GM12872 (cell line): ENCODE data around the gene UBE3C.

ENCODE experiments used
- TF ChIP-seq, protein P1 (sequence below): IDR thresholded peaks from 3 replicates; pipeline ENCODE4 v1.5.1; 2011; ENCODE audit warnings: low read depth, mild to moderate bottlenecking, low read length, moderate library complexity; ENCODE audit not compliant: insufficient read depth

Gene UBE3C

DNA sequence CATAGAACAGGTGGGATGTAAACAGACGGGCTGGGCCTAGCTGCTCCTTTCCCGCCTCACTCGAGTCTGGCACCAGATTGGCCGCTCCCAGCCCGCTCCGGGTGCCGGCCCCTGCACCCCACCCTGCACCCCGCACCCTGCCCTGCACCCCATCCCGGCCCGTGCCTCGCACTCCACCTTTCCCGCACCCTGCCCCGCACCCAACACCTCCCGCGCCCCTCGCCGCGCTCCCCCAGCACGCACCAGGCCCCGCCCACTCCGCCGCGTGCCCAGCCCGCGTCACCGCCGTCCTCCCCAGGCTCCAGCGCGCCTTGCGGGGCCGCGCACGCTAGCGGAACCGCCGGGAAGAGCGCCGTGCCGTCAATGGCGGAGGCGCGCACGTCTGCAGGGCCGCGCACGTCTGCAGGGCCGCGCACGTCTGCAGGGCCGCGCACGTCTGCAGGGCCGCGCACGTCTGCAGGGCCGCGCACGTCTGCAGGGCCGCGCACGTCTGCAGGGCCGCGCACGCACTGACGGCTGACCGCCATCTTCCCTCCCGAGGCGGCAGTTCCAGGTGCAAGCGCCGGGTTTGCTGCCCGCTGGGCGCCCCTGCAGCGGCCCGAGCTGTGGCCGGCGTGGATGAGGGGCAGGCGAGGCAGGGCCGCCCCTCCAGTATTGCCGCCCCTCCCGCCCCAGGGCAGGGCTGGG, at the start of gene UBE3C:
Gene UBE3C, plus strand, starts transcription at position 503 of the 687 bp plus-strand sequence. CDS start 347 bp downstream, outside the sequence.
- TF ChIP-seq, protein P1, sequence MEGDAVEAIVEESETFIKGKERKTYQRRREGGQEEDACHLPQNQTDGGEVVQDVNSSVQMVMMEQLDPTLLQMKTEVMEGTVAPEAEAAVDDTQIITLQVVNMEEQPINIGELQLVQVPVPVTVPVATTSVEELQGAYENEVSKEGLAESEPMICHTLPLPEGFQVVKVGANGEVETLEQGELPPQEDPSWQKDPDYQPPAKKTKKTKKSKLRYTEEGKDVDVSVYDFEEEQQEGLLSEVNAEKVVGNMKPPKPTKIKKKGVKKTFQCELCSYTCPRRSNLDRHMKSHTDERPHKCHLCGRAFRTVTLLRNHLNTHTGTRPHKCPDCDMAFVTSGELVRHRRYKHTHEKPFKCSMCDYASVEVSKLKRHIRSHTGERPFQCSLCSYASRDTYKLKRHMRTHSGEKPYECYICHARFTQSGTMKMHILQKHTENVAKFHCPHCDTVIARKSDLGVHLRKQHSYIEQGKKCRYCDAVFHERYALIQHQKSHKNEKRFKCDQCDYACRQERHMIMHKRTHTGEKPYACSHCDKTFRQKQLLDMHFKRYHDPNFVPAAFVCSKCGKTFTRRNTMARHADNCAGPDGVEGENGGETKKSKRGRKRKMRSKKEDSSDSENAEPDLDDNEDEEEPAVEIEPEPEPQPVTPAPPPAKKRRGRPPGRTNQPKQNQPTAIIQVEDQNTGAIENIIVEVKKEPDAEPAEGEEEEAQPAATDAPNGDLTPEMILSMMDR, result no peak

DNA sequence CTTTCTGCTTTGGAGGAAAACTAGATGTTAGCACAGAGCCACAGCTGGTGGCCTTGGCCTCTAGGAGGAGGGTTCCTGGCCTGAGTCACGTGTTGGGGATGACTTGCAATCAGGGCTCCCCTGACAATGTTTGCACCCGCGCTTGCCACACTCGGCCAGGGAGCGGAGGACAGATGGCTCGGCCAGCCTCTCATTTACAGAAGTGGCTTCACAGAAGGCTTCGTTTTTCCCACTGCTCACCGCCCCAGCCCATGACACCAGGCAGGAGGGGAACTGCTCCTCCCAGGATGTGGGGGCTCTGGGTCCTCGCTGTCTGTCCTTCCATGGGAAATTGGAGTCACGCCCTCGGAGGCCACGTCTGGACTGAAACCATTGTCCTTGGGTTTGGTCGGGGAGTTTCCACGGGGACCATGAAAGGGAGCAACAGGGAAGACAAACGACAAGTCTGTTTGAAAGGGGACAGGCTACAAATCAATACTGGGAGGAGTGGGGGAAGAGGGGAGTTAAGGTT, 49.6 kb upstream of the UBE3C start:
- TF ChIP-seq, protein P1, result no peak

DNA sequence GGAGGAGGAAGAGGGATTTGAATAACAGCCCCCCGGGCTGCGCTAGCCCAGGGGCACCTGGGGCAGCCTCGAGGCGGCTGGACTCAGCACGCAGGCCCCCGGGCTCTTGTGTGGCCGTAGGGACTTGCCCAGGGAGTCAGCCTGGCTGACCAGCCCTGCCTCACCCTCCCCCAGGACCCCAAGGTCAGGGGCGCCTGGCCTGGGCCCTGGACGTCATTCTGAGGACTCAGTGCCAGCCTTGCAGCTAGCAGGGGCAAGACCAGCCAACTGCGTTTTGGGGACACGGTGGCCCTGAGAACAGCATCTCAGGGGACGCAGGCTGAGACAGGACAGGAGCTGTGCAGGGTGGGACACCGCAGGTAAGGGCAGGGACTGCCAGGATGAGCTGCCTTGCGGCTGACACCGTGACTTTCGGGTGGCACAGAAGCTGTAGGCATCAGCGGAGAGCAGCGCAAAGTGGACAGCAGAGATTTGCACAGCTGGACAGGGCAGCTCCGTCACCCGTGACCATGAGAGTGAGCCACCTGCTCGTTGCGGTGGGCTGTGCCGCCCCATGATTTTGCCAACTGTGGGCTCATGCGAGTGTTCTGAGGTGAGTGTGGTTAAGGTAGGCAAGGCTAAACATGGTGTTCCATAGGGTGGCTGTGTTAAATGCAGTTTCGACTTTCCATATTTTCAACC, 48.1 kb upstream of the UBE3C start:
- TF ChIP-seq, protein P1, result no peak

DNA sequence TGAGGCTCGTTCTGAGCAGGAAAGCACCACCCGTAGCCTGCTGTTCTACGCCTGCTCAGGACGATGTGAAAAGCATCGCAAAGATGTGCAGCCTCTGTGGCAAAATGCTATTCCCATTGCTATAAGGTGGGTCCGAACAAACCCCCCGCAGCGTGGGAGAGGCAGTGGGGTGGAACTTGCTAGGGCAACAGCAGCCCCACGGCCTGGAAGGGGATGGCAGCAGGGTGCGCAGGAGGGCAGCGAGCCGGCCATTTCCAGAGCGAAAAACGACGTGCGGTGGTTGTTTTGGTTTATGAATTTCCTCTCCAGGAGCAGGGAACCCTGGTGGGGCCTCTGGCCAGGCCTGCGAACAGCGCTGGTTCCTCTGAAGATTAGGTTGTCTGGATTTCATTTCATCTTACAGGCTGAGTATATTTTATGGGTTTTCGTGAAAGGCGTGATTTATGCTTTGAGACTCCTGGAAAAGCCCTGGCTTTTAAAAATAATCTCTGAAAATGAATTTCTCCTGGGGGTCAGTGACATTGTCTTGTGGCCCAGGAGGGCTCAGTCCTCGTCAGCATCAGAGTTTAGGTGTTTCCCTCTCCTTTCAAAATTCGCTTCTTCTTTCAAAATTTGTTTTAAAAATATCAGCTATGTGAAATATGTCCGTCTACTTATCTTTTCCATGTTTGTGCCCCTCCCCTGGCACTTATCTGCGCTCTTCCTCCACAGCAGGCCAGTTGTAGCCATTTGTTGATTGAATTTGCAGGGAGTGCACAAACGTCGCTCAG, 42.3 kb upstream of the UBE3C start:
- TF ChIP-seq, protein P1, result no peak

DNA sequence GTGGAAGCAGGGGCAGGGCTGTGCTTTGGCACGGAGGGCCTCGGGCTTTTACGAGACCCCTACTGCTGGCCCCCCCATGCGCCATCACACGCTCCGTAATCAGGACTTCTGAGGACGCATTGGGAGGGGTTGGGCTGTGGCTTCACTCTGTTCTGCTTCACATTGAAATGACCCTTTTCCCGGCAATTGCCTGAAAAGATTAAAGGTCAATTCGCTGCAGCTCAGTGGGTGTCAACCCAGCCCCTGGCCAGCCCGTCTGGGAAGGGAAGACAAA, 41.7 kb upstream of the UBE3C start:
- TF ChIP-seq, protein P1, result no peak

DNA sequence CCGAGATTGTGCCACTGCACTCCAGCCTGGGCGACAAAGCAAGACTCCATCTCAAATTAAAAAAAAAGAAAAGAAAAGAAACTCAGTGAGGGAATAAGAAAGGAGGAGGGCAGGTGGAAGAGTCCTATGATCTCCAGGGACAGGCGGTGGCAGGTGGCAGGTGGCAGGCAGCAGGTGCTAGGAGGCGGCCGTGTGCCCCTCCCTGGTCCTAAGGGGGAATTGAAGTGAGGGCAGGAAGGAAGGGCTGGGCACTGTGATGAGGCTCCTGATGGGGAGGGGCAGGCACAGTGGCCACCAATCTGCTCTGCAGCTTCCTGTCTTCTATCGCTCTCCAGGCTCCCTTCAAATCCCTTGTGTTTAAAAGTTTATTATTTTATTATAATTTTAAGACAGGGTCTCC, 41.2 kb upstream of the UBE3C start:
- TF ChIP-seq, protein P1, result no peak

DNA sequence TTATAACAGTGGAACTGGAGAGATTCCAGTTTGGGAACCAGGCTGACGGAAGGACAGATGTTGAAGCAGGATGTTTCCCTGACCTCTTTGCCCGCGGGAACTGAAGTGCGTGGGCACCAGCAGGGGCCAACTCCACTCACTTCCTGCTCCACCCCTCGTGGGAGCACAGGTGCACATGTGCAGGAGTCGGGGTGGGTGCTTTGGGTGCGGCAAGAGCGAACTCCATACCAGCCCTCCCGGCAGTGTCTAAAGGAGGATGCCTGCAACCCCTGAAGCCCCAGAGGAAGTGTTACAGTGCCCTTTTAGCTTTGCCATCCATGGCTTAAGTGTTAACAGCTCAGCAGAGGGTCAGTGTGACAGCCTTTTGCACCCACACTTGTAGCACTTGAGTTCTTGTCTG, 27.4 kb upstream of the UBE3C start:
- TF ChIP-seq, protein P1, result no peak
